GM12878 (cell line): ENCODE measurements around the gene REPIN1. TPM values are rescaled to one million over a fixed set of nuclear protein-coding genes. Genes with fewer than 3 reads are reported as not detected.

Experiments used
- ATAC-seq: fragments of 200-7000 bp; cut with Tn5 transposase; 3 replicates; pipeline ENCODE4 v1.9.1; 2020; ENCODE audit warnings: mild to moderate bottlenecking, moderate library complexity
- BruUV-seq: library from RNA; stranded (reverse); fragments of 400-500 nt; replicated peaks from 2 replicates; lab custom pipeline; 2021; lab: Mats Ljungman, UMichigan
- CTCF ChIA-PET: fragments of 300-600 bp; sonication (Branson Sonifier 250); formaldehyde crosslinking; extraction: SDS; loops from one replicate; lab custom pipeline; 2021; ENCODE audit warnings: inconsistent platforms; lab: Yijun Ruan, JAX
- POLR2A ChIA-PET: fragments of 350-600 bp; formaldehyde crosslinking; extraction: SDS; loops from one replicate; lab custom pipeline; 2021; ENCODE audit warnings: inconsistent platforms; lab: Charles Lee
- RAD21 ChIA-PET: fragments of 300-600 bp; sonication (Branson Sonifier 250); formaldehyde crosslinking; loops from one replicate; lab custom pipeline; 2023; ENCODE audit warnings: antibody characterized with exemption; ENCODE audit not compliant: unreplicated experiment; lab: Charles Lee
- SMC1A ChIA-PET: fragments of 300-600 bp; sonication (Branson Sonifier 250); formaldehyde crosslinking; loops from one replicate; lab custom pipeline; 2023; ENCODE audit not compliant: unreplicated experiment, uncharacterized antibody; lab: Charles Lee
- DNase-seq: peaks from one replicate; pipeline ENCODE4 v3.0.0-alpha.2; 2011; ENCODE audit warnings: low read depth, low spot score
- FAIRE-seq: peaks from 3 replicates; lab custom pipeline; 2011; peaks lifted over from hg19 to GRCh38; lab: Jason Lieb, UNC
- H2AFZ ChIP-seq: 2 replicates; pipeline ENCODE4 v1.6.0; 2011; ENCODE audit warnings: low read depth, low read length, control low read depth; ENCODE audit not compliant: control insufficient read depth
- H3K27ac ChIP-seq: 2 replicates; pipeline ENCODE4 v1.5.1; 2011; ENCODE audit warnings: control low read depth; ENCODE audit not compliant: control insufficient read depth, insufficient read depth
- H3K27me3 ChIP-seq, 2 experiments: replicated peaks in 1 of 2; 2 replicates each; pipeline versions ENCODE4 v1.6.0 to v1.6.1; 2011; ENCODE audit warnings: low read length in 1 of 2; ENCODE audit not compliant: control insufficient read depth in 2 of 2, insufficient read depth in 2 of 2
- H3K36me3 ChIP-seq, 2 experiments: 2 replicates each; pipeline ENCODE4 v1.5.1; 2011; ENCODE audit warnings: low read length in 1 of 2; ENCODE audit not compliant: control insufficient read depth in 2 of 2, insufficient read depth in 2 of 2
- H3K4me1 ChIP-seq: 2 replicates; pipeline ENCODE4 v1.6.1; 2011; ENCODE audit warnings: mild to moderate bottlenecking, low read length, moderate library complexity, mixed read lengths; ENCODE audit not compliant: control insufficient read depth, insufficient read depth
- H3K4me2 ChIP-seq: 2 replicates; pipeline ENCODE4 v1.6.0; 2011; ENCODE audit warnings: control low read depth; ENCODE audit not compliant: control insufficient read depth, insufficient read depth
- H3K4me3 ChIP-seq: fragments of 200-600 bp; sonication (generic); 2 replicates; pipeline ENCODE4 v1.5.1; 2016
- H3K79me2 ChIP-seq: 2 replicates; pipeline ENCODE4 v1.6.0; 2011; ENCODE audit warnings: low read length; ENCODE audit not compliant: control insufficient read depth, insufficient read depth
- H3K9ac ChIP-seq: 2 replicates; pipeline ENCODE4 v1.8.0; 2011; ENCODE audit warnings: low read length, control low read depth, mixed read lengths; ENCODE audit not compliant: control insufficient read depth, insufficient read depth
- H3K9me3 ChIP-seq: replicated peaks from 3 replicates; pipeline ENCODE4 v1.5.1; 2011; ENCODE audit warnings: mild to moderate bottlenecking, low read length; ENCODE audit not compliant: control insufficient read depth, insufficient read depth
- H4K20me1 ChIP-seq: 2 replicates; pipeline ENCODE4 v1.6.0; 2011; ENCODE audit not compliant: control insufficient read depth, insufficient read depth
- BRCA1 ChIP-seq: IDR thresholded peaks from 2 replicates; pipeline ENCODE4 v1.6.1; 2011; ENCODE audit warnings: low read depth, low read length, improper control_type of control experiment
- FOS ChIP-seq: IDR thresholded peaks from 3 replicates; pipeline ENCODE4 v1.6.1; 2011; ENCODE audit warnings: borderline replicate concordance; ENCODE audit not compliant: insufficient read length; ENCODE audit errors: extremely low read depth
- NR2F1 ChIP-seq: fragments of 450-650 bp; conservative IDR thresholded peaks from 2 replicates; pipeline ENCODE4 v1.6.1; 2017; ENCODE audit warnings: mild to moderate bottlenecking
- ZNF24 ChIP-seq: fragments of 450-650 bp; IDR thresholded peaks from 2 replicates; pipeline ENCODE4 v1.6.1; 2017; ENCODE audit warnings: antibody characterized with exemption, mild to moderate bottlenecking
- WGBS: methylation state at CpG from one replicate; pipeline ENCODE4 v1.1.6; 2016; ENCODE audit warnings: low lambda C conversion rate; ENCODE audit not compliant: insufficient replicate concordance, insufficient coverage; ENCODE audit errors: missing lambda C conversion rate; 5-methylcytosine and 5-hydroxymethylcytosine counted together
- in situ Hi-C: fragments of 300-500 bp; cut with MboI; formaldehyde crosslinking; loops from 9 replicates; pipeline ENCODE4 v1.14.3; 2018; ENCODE audit warnings: mixed read lengths
- intact Hi-C: fragments of 100-400 bp; cut with micrococcal nuclease; formaldehyde crosslinking; loops from one replicate; pipeline ENCODE4 v1.14.2; 2022; ENCODE audit not compliant: unreplicated experiment
- polyA plus RNA-seq, 11 experiments: library from polyadenylated mRNA; depleted of rRNA in 4 of 11; unstranded in 6 of 11; stranded (reverse) in 5 of 11; fragments of >200 nt; fragmentation: Nextera tagmentation in 4 of 11; fragmentation: Illumina TruSeq in 1 of 11; extraction: Ambion mirVana in 4 of 11; extraction: Trizol in 1 of 11; gene quantifications; 1 replicate in 1 of 11; 2 replicates in 10 of 11; pipeline versions ENCODE4 v1.2.1 to v1.2.3, GENCODE V29; 2011 to 2016; ENCODE audit warnings: inconsistent platforms in 2 of 11, missing spikeins in 2 of 11, low read depth in 1 of 11
- total RNA-seq, 4 experiments: library from RNA; depleted of rRNA in 3 of 4; stranded (reverse); fragments of >200 nt in 3 of 4; fragmentation: Illumina TruSeq in 1 of 4; extraction: Trizol in 1 of 4; gene quantifications; 2 replicates each; pipeline versions ENCODE4 v1.2.1 to v1.2.3, GENCODE V29; 2013 to 2021
- TF ChIP-seq, protein P1 (sequence below), 3 experiments: IDR thresholded peaks in 2 of 3; conservative IDR thresholded peaks in 1 of 3; 2 replicates each; pipeline ENCODE4 v1.5.1; 2011; ENCODE audit warnings: low read depth in 3 of 3, low read length in 3 of 3, mild to moderate bottlenecking in 3 of 3, control low read depth in 2 of 3, moderate library complexity in 2 of 3, inconsistent platforms in 1 of 3, mixed read lengths in 1 of 3; ENCODE audit not compliant: control insufficient read depth in 2 of 3, insufficient read depth in 1 of 3; ENCODE audit errors: extremely low read depth in 1 of 3
- TF ChIP-seq, protein P2 (sequence below): fragments of 450-650 bp; IDR thresholded peaks from 2 replicates; pipeline ENCODE4 v1.6.1; 2017; ENCODE audit warnings: mild to moderate bottlenecking, moderate library complexity
- TF ChIP-seq, protein P3 (sequence below): fragments of 450-650 bp; IDR thresholded peaks from 2 replicates; pipeline ENCODE4 v1.6.1; 2017; ENCODE audit warnings: antibody characterized with exemption, mild to moderate bottlenecking, moderate library complexity

The REPIN1 gene
- total and polyA plus RNA-seq, 10 of the 15 experiments (the other 5 are each of a cell fraction or from before 2014, with no cell fraction given), result 5.1 to 172 (median 76.9) TPM

DNA sequence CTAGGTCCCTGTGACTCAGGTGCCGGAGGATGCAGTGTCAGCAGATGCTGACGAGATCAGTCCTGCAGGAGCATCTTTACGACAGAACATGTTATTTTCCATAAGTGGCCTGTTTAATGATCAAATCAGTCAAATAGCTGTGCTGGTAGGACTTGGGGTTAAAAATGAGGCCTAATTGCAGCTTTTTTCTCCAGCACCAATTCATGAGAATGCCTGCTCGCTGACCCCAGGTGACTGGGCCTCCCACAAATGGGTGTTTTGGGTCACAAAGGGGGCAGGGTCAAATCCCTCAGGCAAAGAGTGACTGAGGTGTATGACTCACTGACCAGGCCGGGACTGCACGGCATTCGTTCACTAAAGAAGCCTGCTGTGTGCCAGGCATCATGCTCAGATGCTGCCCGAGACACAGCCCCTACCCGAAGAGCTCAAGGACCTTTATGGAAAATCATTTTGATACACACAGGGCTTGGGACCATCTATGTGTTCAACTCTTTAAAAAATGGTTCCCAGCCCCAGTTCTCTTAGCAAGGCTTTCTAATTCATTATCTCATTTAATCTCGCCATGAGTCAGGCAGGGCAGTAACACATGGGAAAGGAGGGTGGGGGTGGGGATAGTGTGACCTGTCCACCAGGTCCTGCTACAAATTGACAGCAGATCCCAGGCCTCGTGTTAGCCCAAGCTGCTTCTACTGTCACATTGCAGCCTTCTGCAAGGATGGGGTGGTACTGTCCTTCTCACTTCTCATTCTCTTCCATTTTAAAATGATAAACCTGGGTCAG lies 31.6 kb downstream of the REPIN1 start:
- Histone ChIP-seq H3K4me3 (no peak overlapping the region), H3K79me2 (peaks cover 2% of the 10 kb centered on the region; the same call in 1 of the 2 replicates), H3K9me3 (no peaks in the 10 kb centered on the region), H3K36me3 (peaks cover 0 to 12% of the 10 kb centered on the region in 2 experiments; a peak in 3 of 4 replicates), H3K27me3 (no peaks in the 10 kb centered on the region), H3K9ac (no peak overlapping the region), H3K4me2 (no peak overlapping the region), H3K27ac (no peak overlapping the region), H2AFZ (no peak overlapping the region), H3K4me1 (peaks cover 37% of the 10 kb centered on the region), H4K20me1 (no peaks in the 10 kb centered on the region)
- 38% methylated on average over 11 of the region's 11 CpGs for WGBS
- SMC1A ChIA-PET, result interaction anchor here (1.0 to 7.4 kb wide), 4 partner anchors 9 to 44 kb away, joined by 3 to 48 read pairs (median 22); no protein-coding TSS in a partner anchor
- FAIRE-seq (no peak), DNase-seq (no peak), ATAC-seq (peak; percentile 19)
- CTCF ChIA-PET, result interaction anchor here (1.0 to 11.6 kb wide), 2 partner anchors 22 to 43 kb away, joined by 3 to 72 read pairs; no protein-coding TSS in a partner anchor
- no TSS peak for BruUV-seq
- POLR2A ChIA-PET, result interaction anchor here (0.7 to 1.6 kb wide), 3 partner anchors 9 to 103 kb away, joined by 3 to 6 read pairs (median 6); no protein-coding TSS in a partner anchor
- RAD21 ChIA-PET, result no interaction called here
- intact Hi-C loops, result loop anchor here (2.0 kb wide), 1 partner anchor 19 kb away; no protein-coding TSS in a partner anchor
- in situ Hi-C loops, result loop anchor here (25.0 kb wide), 1 partner anchor 338 kb away; no protein-coding TSS in a partner anchor
- TF ChIP-seq ZNF24 (0 out of 2 replicates have a peak, but pooled peaks have one; percentile 21), NR2F1 (peak; percentile 72), FOS (no peak), BRCA1 (no peak)
- TF ChIP-seq, protein P1, sequence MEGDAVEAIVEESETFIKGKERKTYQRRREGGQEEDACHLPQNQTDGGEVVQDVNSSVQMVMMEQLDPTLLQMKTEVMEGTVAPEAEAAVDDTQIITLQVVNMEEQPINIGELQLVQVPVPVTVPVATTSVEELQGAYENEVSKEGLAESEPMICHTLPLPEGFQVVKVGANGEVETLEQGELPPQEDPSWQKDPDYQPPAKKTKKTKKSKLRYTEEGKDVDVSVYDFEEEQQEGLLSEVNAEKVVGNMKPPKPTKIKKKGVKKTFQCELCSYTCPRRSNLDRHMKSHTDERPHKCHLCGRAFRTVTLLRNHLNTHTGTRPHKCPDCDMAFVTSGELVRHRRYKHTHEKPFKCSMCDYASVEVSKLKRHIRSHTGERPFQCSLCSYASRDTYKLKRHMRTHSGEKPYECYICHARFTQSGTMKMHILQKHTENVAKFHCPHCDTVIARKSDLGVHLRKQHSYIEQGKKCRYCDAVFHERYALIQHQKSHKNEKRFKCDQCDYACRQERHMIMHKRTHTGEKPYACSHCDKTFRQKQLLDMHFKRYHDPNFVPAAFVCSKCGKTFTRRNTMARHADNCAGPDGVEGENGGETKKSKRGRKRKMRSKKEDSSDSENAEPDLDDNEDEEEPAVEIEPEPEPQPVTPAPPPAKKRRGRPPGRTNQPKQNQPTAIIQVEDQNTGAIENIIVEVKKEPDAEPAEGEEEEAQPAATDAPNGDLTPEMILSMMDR (IDR thresholded peaks at IDR 0.05 in 2 of 3, conservative IDR thresholded peaks at IDR 0.05 in 1 of 3; ENCODE audit: control insufficient read depth in 2 of 3, extremely low read depth in 1 of 3, insufficient read depth in 1 of 3, low read depth in 3 of 3, low read length in 3 of 3), result no peak
- TF ChIP-seq, protein P2, sequence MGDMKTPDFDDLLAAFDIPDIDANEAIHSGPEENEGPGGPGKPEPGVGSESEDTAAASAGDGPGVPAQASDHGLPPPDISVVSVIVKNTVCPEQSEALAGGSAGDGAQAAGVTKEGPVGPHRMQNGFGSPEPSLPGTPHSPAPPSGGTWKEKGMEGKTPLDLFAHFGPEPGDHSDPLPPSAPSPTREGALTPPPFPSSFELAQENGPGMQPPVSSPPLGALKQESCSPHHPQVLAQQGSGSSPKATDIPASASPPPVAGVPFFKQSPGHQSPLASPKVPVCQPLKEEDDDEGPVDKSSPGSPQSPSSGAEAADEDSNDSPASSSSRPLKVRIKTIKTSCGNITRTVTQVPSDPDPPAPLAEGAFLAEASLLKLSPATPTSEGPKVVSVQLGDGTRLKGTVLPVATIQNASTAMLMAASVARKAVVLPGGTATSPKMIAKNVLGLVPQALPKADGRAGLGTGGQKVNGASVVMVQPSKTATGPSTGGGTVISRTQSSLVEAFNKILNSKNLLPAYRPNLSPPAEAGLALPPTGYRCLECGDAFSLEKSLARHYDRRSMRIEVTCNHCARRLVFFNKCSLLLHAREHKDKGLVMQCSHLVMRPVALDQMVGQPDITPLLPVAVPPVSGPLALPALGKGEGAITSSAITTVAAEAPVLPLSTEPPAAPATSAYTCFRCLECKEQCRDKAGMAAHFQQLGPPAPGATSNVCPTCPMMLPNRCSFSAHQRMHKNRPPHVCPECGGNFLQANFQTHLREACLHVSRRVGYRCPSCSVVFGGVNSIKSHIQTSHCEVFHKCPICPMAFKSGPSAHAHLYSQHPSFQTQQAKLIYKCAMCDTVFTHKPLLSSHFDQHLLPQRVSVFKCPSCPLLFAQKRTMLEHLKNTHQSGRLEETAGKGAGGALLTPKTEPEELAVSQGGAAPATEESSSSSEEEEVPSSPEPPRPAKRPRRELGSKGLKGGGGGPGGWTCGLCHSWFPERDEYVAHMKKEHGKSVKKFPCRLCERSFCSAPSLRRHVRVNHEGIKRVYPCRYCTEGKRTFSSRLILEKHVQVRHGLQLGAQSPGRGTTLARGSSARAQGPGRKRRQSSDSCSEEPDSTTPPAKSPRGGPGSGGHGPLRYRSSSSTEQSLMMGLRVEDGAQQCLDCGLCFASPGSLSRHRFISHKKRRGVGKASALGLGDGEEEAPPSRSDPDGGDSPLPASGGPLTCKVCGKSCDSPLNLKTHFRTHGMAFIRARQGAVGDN, result 0 out of 2 replicates have a peak, but pooled peaks have one; percentile 32
- TF ChIP-seq, protein P3, sequence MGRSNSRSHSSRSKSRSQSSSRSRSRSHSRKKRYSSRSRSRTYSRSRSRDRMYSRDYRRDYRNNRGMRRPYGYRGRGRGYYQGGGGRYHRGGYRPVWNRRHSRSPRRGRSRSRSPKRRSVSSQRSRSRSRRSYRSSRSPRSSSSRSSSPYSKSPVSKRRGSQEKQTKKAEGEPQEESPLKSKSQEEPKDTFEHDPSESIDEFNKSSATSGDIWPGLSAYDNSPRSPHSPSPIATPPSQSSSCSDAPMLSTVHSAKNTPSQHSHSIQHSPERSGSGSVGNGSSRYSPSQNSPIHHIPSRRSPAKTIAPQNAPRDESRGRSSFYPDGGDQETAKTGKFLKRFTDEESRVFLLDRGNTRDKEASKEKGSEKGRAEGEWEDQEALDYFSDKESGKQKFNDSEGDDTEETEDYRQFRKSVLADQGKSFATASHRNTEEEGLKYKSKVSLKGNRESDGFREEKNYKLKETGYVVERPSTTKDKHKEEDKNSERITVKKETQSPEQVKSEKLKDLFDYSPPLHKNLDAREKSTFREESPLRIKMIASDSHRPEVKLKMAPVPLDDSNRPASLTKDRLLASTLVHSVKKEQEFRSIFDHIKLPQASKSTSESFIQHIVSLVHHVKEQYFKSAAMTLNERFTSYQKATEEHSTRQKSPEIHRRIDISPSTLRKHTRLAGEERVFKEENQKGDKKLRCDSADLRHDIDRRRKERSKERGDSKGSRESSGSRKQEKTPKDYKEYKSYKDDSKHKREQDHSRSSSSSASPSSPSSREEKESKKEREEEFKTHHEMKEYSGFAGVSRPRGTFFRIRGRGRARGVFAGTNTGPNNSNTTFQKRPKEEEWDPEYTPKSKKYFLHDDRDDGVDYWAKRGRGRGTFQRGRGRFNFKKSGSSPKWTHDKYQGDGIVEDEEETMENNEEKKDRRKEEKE, result no peak
